GM19328 (cell line): ENCODE measurements around the gene ARHGAP10.
"Not testable (repeated sequence)": the region's sequence is repeated elsewhere in the genome, so short reads cannot be mapped to it uniquely, and the experiment has no call there.

Experiments used
- ATAC-seq: cut with Tn5 transposase; IDR thresholded peaks from one replicate; pipeline ENCODE4 v1.9.1; 2021; ENCODE audit warnings: mild to moderate bottlenecking, moderate library complexity; ENCODE audit not compliant: unreplicated experiment

The ARHGAP10 gene

GRCh38 chr4:148081745-148082144 is 349.9 kb downstream of the ARHGAP10 start:
- ATAC-seq = no peak

- ATAC-seq = not testable (repeated sequence)
Measured at GRCh38 chr4:148083073-148083472, 351.2 kb downstream of the ARHGAP10 start.

- ATAC-seq = no peak
Measured at GRCh38 chr4:148089624-148090023, 357.7 kb downstream of the ARHGAP10 start.

GRCh38 chr4:148090029-148090428 is 358.1 kb downstream of the ARHGAP10 start:
- no peak for ATAC-seq

- no peak for ATAC-seq
Measured at GRCh38 chr4:148090503-148091476, 358.9 kb downstream of the ARHGAP10 start.

GRCh38 chr4:148091896-148092295 is 360.0 kb downstream of the ARHGAP10 start:
- ATAC-seq = no peak

GRCh38 chr4:148092316-148093014 is 360.6 kb downstream of the ARHGAP10 start:
- no peak for ATAC-seq

GRCh38 chr4:148093065-148093464 is 361.2 kb downstream of the ARHGAP10 start:
- ATAC-seq = no peak

- ATAC-seq = no peak
Measured at GRCh38 chr4:148094149-148094548, 362.3 kb downstream of the ARHGAP10 start.

- ATAC-seq = no peak
Measured at GRCh38 chr4:148095346-148095923, 363.5 kb downstream of the ARHGAP10 start.

- no peak for ATAC-seq
Measured at GRCh38 chr4:148097801-148098200, 365.9 kb downstream of the ARHGAP10 start.

- ATAC-seq = no peak
Measured at GRCh38 chr4:148101235-148101634, 369.3 kb downstream of the ARHGAP10 start.

- ATAC-seq = no peak
Measured at GRCh38 chr4:148101790-148102189, 369.9 kb downstream of the ARHGAP10 start.

GRCh38 chr4:148103597-148104355 is 371.9 kb downstream of the ARHGAP10 start:
- ATAC-seq = no peak

GRCh38 chr4:148108766-148109165 is 376.9 kb downstream of the ARHGAP10 start:
- no peak for ATAC-seq

GRCh38 chr4:148109216-148109615 is 377.3 kb downstream of the ARHGAP10 start:
- no peak for ATAC-seq

- no peak for ATAC-seq
Measured at GRCh38 chr4:148110169-148110568, 378.3 kb downstream of the ARHGAP10 start.

GRCh38 chr4:148112231-148112982 is 380.5 kb downstream of the ARHGAP10 start:
- ATAC-seq = no peak

GRCh38 chr4:148114436-148114835 is 382.5 kb downstream of the ARHGAP10 start:
- ATAC-seq = no peak

GRCh38 chr4:148116264-148116663 is 384.4 kb downstream of the ARHGAP10 start:
- ATAC-seq = no peak
